ENCODE data around the gene LAMTOR2. TPM values are rescaled to one million over a fixed set of nuclear protein-coding genes. Genes with fewer than 3 reads are reported as not detected.

LAMTOR2 gene
- total RNA-seq, 1 experiment from 2014 or later, result 84.8 TPM

DNA sequence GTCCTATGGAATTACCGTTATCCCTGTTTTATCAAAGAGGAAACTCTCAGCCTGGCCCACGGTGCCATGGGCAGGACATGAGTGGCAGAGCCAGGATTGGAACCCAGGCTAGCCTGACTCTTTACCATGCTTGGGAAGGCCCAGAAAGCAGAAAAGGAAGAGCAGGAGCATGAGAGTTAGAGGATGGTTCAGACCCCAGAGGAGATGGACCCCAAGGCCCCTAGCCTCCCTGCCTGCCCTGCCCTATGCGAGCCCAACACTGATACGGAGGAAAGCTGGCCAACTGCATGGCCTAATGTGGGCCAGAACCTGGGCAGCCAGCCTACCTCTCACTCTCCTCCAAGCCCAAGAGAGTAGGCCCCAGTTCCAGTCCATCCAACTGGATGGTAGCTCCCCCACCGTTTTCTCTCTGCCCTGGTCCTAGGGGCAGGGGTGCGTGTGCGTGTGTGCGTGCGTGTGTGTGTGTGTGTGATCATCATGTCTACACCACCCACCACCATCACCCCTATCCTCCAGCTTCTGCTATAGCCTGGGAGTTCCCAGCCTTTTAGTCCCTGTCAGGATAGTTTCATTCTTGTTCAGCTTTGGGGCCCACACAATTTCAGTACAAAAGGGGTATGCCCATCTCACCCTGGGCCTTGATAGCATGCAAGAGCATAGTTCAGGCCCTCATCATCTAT lies 43.1 kb downstream of the LAMTOR2 start:
- no peak for DNase-seq (ENCODE audit: low spot score)

DNA sequence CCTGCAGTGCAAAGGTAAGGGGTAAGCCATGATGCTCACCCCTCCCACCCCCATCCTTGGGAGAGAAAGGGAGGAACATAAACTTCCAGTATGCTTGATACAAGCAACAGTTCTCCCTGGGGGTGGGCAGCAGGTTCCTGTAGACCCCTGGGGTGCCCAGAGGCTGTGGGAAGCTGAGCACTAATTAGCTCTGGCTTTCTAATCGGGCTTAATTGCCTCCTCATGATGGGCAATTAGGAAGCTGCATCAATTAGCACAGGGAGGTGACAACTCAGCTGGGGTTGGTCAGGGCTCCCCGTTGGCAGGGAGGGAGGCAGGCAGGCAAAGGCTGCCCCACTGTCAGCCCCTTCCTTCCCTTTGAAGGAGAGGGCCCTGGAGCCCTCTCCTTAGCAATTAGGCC lies 44.2 kb downstream of the LAMTOR2 start:
- DNase-seq (ENCODE audit: low spot score), result no peak

DNA sequence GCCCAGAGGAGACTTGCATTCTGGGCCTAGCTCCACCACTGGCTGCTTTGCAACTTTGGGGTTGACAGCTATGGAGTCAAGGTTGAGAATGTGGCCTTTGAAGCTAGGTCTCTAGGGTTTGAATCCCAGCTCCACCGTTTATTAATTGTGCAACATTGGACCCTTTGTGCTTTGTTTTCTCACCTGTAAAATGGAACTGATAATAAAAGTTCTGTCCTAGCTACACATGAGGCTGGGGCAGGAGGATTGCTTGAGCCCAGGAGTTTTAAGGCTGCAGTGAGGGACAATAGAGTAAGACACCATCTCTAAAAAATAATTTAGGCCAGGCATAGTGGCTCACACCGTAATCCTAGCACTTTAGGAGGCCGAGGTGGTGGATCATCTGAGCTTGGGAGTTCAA lies 44.7 kb downstream of the LAMTOR2 start:
- DNase-seq (ENCODE audit: low spot score), result no peak

DNA sequence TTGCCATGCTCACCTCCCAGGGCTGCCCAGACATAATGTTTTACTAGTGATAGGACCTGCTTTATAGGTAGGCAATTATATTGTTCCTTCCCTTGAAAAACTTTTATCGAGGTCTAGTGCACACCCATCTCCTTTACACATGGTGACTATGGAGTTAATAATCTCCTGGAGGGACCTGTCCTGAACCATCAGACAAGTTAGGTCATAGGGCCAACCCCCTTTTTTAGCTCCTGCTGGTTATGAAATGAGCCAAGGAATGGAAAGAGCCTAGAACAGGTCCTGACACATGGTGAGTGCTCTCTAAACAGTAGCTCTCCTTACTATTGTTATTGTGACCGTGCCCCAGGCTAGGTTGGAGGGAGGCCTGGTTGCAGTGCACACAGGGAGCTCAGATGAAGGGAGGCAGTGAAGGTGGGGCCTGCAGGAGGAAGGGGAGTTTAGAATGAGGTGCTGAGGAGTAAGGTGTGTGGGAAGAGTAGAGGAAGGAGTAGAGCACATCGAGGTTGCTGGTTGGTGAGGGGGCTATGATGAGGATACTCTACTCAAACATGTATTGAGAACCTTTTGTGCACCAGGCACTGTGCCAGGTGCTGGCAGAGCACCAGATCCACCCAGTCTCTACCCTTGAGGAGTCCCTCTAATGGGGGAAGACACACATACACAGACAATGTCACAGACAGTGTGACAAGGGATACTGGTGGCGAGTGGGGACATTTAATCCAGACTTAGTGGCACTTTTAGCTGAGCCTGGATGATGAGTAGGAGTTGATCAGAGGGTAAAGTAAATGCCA lies 45.8 kb downstream of the LAMTOR2 start:
- DNase-seq (ENCODE audit: low spot score), result no peak

DNA sequence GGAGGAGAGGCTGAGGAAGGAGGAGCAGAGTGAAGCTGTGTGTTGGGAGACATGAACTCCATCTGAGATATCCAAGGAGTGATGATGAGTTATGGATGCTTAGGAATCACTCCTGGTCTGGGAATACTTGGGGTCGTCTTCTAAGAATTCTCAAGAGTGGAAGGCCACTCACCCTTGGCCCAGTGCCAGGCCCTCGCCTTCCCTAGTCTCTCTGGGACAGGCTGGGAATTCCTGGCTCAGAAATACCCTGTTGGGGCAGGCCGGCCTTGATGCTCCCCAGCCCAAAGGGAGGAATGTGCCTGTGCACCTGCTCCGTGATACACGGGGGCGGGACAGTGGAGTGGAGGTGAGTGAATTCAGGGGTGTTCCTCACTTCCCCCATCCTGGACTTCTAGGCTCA lies 47.3 kb downstream of the LAMTOR2 start:
- DNase-seq (ENCODE audit: low spot score), result no peak

DNA sequence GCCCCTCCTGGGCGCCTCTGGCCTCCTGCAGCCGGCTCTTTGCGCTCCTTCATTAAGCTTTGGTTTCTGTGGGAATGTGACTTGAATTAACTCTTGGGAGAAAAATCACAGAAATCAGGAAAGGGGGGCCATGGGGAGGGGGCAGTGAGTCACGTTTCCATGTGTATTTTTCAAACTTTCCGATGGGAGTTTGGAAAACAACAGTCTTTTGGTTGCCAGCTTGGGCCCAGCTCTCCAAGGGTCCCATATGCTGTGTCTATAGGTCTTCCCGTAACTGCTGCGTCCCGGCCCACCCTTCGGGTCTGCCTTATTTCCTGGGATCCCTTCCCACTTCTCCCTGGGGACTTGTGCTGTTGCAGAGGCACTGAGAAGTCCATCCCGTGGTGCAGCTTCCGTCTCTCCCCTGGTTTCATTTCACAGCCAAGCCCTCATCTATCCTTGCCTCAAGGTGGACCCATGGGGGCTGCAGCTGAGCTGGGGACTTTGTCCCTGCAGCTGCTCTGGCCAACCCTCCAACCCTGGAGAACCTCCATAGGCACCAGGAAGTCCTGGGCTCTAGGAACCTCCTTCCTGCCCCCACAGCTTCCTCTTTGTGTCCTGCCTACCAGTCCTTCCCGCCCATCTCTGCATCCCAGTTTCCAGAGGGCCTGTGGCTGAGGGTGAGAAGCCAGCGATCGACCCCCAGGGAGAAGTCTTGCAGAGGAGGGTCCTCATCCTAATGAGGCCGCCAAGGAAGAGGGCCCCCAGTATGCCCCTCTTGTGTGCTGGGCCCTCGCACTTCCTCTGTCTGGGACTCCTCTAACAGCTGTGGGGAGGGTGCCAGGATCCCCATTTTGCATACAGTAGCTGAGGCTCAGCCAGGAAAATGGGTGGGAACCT lies 48.3 kb downstream of the LAMTOR2 start:
- DNase-seq (ENCODE audit: low spot score), result no peak

DNA sequence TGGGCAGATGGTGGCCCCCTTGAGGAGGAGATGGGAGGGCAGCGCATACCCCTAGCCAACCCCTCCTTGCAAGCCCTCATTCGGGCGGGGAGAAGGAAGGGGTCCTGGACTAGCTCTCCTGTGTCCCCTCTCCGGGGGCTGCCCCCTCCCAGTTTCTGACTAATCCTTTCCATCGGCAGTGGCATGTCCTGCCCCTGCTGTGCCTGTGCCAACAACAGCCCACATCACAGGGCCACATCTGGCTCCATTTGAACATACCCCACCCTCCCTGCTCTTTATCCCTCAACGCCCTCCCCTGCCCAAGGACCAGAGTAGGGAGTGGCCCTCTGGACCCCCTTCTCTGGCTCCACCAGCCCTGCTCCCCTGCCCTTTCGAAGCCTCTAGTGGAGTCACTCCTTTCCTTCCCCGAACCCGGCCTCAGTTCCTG lies 49.0 kb downstream of the LAMTOR2 start:
- peak; percentile 69 for DNase-seq (ENCODE audit: low spot score)

DNA sequence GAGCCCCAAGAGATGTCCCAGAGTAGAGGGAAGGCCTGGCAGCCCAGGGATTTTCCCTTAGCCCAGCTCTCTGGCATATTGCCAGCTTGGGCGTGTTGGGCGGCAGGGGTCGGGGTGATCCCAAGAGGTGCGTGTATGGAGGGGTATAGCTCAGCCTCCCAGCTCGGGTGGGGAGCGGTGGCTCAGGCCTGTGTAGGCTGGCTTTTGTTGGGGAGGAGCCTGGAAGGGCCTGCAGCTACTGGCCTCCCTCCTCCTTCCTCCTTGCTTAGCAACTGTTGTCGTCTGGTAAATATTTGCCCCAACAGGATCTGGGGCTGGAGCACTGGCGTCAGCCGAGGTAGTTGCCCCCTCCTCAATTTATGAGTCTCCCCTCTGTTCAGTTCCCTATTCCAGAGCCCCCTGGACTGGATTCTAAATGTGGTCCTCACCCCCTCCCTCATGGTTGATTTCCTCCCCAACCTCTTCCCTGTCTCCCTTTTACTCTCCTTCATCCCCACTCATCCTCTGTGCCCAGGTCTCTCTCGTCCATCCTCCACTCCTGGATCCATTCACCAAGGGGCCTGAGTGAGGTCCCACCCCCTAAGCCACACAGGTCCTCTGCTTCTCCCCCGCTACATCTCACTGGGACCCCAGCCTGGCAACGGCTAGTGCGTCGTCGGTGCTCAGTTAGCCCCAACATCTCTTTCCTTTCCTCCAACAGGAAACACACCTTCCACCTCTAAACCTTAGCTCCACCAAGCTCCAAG lies 49.7 kb downstream of the LAMTOR2 start:
- peak; percentile 78 for DNase-seq (ENCODE audit: low spot score)

DNA sequence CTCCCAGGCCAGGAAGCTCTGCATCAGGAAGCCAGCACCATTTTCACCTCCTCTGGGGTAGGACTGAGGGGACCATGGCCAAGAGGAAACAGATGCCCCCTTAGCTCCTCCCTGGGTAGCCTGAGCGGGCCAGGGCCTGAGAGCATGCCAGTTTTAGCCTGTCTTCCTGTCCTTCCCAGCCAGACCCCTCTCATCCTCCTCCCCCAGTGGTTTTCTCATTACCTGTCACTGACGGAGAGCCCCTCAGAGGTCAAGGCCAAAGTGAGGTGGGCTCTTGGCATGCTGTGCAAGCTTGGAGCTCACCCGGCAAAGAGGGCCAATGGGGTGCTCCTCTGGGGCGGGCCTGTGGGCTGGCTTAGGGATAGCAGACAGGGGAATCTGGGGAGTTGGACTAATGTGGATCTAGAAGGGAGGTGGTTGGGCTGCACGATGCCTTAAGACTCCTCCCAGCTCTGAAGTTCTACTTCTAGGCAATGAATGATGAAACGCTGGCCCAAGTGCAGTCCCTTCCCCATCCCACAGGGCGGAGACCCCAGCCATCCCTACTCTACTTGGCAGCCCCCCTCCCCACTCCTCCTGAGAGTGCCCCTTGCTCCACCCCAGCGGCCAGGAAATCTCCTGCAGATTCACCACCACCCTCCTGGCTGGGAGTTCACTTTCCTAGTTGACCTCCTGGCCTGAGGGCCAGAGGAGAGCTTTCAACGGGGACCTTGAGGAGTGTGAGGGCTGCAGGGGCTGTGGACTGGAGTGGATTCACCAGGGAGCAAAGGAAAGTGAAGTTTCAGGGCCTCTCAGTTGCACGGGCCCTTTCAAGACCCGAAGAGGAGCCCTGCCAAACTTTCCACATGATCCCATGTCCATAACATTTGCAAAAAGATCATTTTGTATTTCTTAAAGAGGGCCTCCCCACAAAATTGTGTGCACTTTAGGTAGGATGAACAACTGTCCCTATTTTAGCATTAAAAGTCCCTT lies 50.6 kb downstream of the LAMTOR2 start:
- no peak for DNase-seq (ENCODE audit: low spot score)

DNA sequence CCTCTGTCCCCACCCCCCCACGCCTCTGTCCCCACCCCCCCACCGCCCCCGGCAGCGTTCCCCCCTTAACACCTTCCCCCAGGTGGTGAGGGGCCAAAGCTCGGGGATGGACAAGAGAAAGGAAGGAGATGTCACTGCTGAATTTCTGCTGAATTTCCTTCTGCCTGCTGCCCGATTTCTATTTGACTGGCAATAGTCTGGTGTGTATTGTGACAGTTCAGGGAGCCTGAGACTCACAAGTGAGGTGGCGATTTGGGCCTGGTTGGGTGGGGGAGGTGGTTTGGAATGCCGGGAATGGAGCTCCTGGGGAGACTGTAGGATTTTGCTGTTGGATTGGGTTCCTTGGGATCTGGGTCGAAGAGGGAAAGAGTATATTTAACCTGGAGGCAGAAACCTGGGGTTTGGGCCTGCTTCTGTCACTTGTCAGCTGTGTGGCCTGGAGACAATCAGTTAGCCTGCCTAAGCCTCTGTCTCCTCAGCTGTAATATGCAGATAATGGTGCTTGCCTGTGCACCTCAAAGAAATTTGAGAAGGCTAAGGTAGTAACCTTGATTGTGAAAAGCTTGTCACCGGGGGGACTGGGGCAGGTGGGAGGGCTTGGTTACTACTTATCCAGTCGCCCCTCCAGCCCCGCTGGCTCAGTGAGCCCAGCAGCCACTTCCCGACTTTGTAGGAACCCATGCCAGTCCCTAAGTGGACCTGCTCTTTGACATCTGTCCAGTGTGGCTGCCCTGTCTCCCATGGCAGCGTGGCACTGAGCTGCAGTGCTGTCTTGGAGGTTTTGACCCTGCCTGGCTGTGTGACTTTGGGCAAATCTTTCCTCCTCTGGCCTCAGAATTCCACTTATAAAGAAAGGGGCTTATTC lies 52.3 kb downstream of the LAMTOR2 start:
- no peak for DNase-seq (ENCODE audit: low spot score)

DNA sequence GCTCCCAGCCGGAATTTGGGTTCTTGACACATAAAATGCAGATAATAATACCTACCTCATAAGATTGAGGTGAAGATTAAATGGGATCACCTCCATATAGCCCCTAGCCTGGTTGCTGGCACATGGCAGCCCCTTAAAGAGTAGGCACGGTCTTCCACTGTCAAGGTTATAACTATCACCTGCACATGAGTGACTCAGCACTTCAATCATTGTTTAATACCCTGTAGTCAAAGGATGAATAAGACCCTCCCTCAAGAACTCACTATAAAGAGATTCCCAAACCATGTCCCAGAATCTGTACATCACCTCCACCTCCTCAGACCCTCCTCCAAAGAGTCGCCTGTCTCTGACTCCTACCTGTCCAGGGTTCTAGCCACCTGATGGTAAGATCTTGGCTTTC lies 53.5 kb downstream of the LAMTOR2 start:
- DNase-seq (ENCODE audit: low spot score), result no peak

Other genes with a start within 250 kb of the LAMTOR2 start
- gene GON4L, start 197.6 kb upstream of the LAMTOR2 start, total RNA-seq (2014; rRNA removed; shearing (Covaris generic)), result 7.1 and 11.0 TPM in 2 replicates
- gene SYT11, start 195.2 kb upstream of the LAMTOR2 start, total RNA-seq (2014; rRNA removed; shearing (Covaris generic)), result 2.9 and 3.4 TPM in 2 replicates
- gene RIT1, start 143.4 kb upstream of the LAMTOR2 start, total RNA-seq (2014; rRNA removed; shearing (Covaris generic)), result 45.8 and 46.5 TPM in 2 replicates
- 14.9 and 22.3 TPM in 2 replicates for gene KHDC4, start 120.4 kb upstream of the LAMTOR2 start, total RNA-seq (2014; rRNA removed; shearing (Covaris generic))
- not detected in 2 replicates for gene RXFP4, start 113.1 kb upstream of the LAMTOR2 start, total RNA-seq (2014; rRNA removed; shearing (Covaris generic))
- gene ARHGEF2, start 76.2 kb upstream of the LAMTOR2 start, total RNA-seq (2014; rRNA removed; shearing (Covaris generic)), result 57.1 and 64.2 TPM in 2 replicates
- 874 and 1,103 TPM in 2 replicates for gene SSR2, start 33.8 kb upstream of the LAMTOR2 start, total RNA-seq (2014; rRNA removed; shearing (Covaris generic))
- gene UBQLN4, start 984 bp upstream of the LAMTOR2 start, total RNA-seq (2014; rRNA removed; shearing (Covaris generic)), result 23.0 and 24.4 TPM in 2 replicates
- gene RAB25, start 6.4 kb downstream of the LAMTOR2 start, total RNA-seq (2014; rRNA removed; shearing (Covaris generic)), result 0.19 TPM in 1 of 2 replicates, not detected in the other
- gene MEX3A, start 27.7 kb downstream of the LAMTOR2 start, total RNA-seq (2014; rRNA removed; shearing (Covaris generic)), result 2.8 and 4.5 TPM in 2 replicates
- 257 and 363 TPM in 2 replicates for gene LMNA, start 59.9 kb downstream of the LAMTOR2 start, total RNA-seq (2014; rRNA removed; shearing (Covaris generic))
- gene SEMA4A, start 98.8 kb downstream of the LAMTOR2 start, total RNA-seq (2014; rRNA removed; shearing (Covaris generic)), result 0.15 TPM in 1 of 2 replicates, not detected in the other
- 17.7 and 17.8 TPM in 2 replicates for gene SLC25A44, start 139.3 kb downstream of the LAMTOR2 start, total RNA-seq (2014; rRNA removed; shearing (Covaris generic))
- gene PMF1, start 158.2 kb downstream of the LAMTOR2 start, total RNA-seq (2014; rRNA removed; shearing (Covaris generic)), result 68.2 and 79.0 TPM in 2 replicates
- gene BGLAP, start 187.4 kb downstream of the LAMTOR2 start, total RNA-seq (2014; rRNA removed; shearing (Covaris generic)), result 0.08 TPM in 1 of 2 replicates, not detected in the other
- 0.50 and 1.0 TPM in 2 replicates for gene PAQR6, start 193.3 kb downstream of the LAMTOR2 start, total RNA-seq (2014; rRNA removed; shearing (Covaris generic))
- 39.9 and 45.9 TPM in 2 replicates for gene SMG5, start 228.0 kb downstream of the LAMTOR2 start, total RNA-seq (2014; rRNA removed; shearing (Covaris generic))
- gene TMEM79, start 229.5 kb downstream of the LAMTOR2 start, total RNA-seq (2014; rRNA removed; shearing (Covaris generic)), result 1.4 and 7.3 TPM in 2 replicates
- 81.7 and 84.6 TPM in 2 replicates for gene GLMP, start 240.9 kb downstream of the LAMTOR2 start, total RNA-seq (2014; rRNA removed; shearing (Covaris generic))
- gene VHLL, start 244.5 kb downstream of the LAMTOR2 start, total RNA-seq (2014; rRNA removed; shearing (Covaris generic)), result not detected in 2 replicates

Data from H4 (cell line).